ENCODE results near the gene NFATC2IP.

Gene NFATC2IP

DNA sequence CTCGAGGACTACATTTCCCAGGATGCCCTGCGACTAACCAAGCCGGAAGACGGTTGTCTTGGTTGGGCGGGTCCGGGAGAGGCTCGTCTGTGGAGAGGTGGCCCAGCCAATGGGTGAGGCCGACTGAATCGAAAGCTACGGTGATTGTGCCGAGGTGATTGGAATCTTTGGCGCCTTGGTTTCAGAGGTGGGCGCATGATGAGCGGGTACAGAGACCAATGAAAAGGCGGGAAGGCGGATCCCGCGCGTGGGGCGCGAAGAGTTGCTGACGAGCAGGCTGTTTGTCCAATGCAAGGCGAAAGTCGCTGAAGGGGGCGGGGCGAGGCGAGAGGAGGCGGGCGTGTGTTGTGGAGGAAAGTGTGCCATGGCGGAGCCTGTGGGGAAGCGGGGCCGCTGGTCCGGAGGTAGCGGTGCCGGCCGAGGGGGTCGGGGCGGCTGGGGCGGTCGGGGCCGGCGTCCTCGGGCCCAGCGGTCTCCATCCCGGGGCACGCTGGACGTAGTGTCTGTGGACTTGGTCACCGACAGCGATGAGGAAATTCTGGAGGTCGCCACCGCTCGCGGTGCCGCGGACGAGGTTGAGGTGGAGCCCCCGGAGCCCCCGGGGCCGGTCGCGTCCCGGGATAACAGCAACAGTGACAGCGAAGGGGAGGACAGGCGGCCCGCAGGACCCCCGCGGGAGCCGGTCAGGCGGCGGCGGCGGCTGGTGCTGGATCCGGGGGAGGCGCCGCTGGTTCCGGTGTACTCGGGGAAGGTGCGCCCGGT lies at the start of gene NFATC2IP:
NFATC2IP (plus strand) TSS at position 290 of the 762 bp plus-strand sequence; CDS start at position 365, 75 bp downstream.
- Histone ChIP-seq H3K9ac (ENCODE audit: low read length) (peak within 1 kb of the TSS; percentile 62), H3K36me3 (ENCODE audit: control insufficient read depth, insufficient read depth, low read length) (peaks cover 15% of the 10 kb centered on the region), H3K27me3 (ENCODE audit: control insufficient read depth, insufficient read depth, low read length) (no peaks in the 10 kb centered on the region), H3K4me3 (ENCODE audit: low read length) (peak within 1 kb of the TSS; percentile 86), H3K27ac (ENCODE audit: low read depth, low read length) (peak within 1 kb of the TSS; percentile 78), H3K4me1 (ENCODE audit: control insufficient read depth, insufficient read depth, low read length) (peaks cover 9% of the 10 kb centered on the region)

DNA sequence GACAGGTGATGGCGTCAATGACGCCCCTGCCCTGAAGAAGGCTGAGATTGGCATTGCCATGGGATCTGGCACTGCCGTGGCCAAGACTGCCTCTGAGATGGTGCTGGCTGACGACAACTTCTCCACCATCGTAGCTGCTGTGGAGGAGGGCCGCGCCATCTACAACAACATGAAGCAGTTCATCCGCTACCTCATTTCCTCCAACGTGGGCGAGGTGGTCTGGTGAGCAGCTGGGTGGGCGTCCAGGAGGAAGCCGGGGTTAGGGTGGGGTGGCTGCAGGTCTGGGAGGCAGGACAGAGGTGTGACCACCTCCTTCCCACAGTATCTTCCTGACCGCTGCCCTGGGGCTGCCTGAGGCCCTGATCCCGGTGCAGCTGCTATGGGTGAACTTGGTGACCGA lies 48.9 kb upstream of the NFATC2IP start:
- Histone ChIP-seq H3K4me3 (ENCODE audit: low read length) (no peak overlapping the region), H3K9ac (ENCODE audit: low read length) (no peak overlapping the region), H3K4me1 (ENCODE audit: control insufficient read depth, insufficient read depth, low read length) (no peaks in the 10 kb centered on the region), H3K27ac (ENCODE audit: low read depth, low read length) (no peak overlapping the region), H3K36me3 (ENCODE audit: control insufficient read depth, insufficient read depth, low read length) (peaks cover 4% of the 10 kb centered on the region), H3K27me3 (ENCODE audit: control insufficient read depth, insufficient read depth, low read length) (no peaks in the 10 kb centered on the region)

DNA sequence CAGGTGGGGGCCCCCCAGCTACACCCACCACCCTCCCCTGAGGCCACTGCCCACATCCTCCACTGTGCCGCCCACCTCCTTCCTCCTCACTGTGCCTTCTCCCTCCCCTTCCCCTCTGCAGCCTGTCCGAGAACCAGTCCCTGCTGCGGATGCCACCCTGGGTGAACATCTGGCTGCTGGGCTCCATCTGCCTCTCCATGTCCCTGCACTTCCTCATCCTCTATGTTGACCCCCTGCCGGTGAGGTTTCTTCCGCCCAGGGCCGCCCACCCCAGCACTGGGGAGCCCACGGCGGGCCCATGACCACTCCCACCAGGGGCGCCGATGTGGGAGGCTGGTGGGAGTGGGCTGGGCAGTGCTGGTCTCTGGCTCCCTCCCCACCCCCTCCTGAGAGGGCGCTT lies 47.8 kb upstream of the NFATC2IP start:
- Histone ChIP-seq H3K4me3 (ENCODE audit: low read length) (no peak overlapping the region), H3K4me1 (ENCODE audit: control insufficient read depth, insufficient read depth, low read length) (no peaks in the 10 kb centered on the region), H3K27me3 (ENCODE audit: control insufficient read depth, insufficient read depth, low read length) (no peaks in the 10 kb centered on the region), H3K36me3 (ENCODE audit: control insufficient read depth, insufficient read depth, low read length) (peaks cover 4% of the 10 kb centered on the region), H3K27ac (ENCODE audit: low read depth, low read length) (no peak overlapping the region), H3K9ac (ENCODE audit: low read length) (no peak overlapping the region)

DNA sequence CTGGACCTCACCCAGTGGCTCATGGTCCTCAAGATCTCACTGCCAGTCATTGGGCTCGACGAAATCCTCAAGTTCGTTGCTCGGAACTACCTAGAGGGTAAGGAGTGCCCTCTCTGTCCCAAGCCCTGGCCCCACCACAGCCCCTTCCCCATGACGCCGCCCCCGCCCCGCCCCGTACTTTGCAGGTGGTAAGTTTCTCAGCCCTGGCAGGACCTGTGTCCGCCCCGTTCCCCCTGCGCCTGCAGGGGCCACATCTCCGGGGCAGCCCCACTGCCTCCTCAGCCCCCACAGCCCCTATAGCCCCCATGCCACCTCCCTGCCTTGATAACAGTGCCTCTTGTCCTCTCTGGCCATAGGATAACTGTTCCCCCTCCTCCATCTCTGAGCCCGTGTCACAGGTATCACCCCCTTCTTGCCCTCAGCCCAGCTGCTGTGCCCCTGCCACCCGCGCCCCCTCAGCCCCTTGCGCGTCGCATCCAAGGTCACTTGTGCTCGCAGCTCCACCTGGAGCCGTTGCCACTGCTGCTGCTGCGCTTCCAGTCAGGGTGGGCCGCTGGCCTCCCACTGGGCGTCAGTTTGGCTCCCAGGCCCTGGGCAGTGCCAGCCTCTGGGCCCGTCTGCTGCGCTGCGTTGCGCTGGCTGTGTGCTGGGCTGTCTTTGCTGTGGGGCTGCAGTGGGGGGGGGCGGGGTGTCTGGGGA lies 47.2 kb upstream of the NFATC2IP start:
- no peaks in the 10 kb centered on the region for H3K4me1 ChIP-seq (ENCODE audit: control insufficient read depth, insufficient read depth, low read length)
- no peak overlapping the region for H3K4me3 ChIP-seq (ENCODE audit: low read length)
- no peak overlapping the region for H3K9ac ChIP-seq (ENCODE audit: low read length)
- peaks cover 7% of the 10 kb centered on the region for H3K36me3 ChIP-seq (ENCODE audit: control insufficient read depth, insufficient read depth, low read length)
- no peaks in the 10 kb centered on the region for H3K27me3 ChIP-seq (ENCODE audit: control insufficient read depth, insufficient read depth, low read length)
- H3K27ac ChIP-seq (ENCODE audit: low read depth, low read length), result no peak overlapping the region

DNA sequence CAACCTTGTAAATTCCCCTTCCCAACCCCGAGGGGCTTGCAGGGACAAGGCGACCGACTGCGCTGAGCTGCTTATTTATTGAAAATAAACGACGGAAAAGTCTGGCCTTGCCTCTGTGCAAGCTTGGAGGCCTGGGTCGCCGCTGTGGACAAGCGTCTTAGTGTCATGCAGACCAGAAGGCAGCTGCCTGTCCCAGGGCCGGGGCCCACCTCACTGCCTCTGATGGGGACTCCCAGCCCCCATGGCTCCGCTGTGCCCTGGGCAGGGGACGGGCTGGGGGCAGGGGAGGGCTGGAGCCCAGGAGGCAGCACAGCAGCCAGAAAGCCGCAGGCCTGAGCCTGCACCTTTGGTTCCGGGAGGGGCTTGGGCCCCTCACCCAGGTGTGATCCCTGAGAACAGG lies 46.4 kb upstream of the NFATC2IP start:
- no peak overlapping the region for H3K4me3 ChIP-seq (ENCODE audit: low read length)
- no peak overlapping the region for H3K9ac ChIP-seq (ENCODE audit: low read length)
- peaks cover 10% of the 10 kb centered on the region for H3K36me3 ChIP-seq (ENCODE audit: control insufficient read depth, insufficient read depth, low read length)

DNA sequence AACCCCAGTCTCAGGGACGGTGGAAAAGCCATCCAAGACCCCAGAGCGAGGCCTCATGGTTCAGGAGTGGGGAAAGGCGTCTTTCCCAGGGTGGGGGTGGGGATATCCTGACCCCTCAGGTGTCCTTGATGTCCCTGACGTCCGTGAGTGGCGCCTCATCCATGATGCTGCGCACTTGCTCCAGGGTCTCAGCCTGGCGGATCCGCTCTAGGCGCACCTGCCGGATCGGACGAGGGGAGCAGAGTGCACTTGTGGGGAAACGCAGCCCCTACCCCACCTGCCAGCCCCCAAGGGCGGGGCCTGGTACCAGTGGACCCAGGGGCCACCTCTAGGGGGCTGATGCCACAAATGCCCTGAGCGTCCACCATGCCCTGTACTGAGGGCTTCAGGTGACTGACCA lies 45.9 kb upstream of the NFATC2IP start:
- Histone ChIP-seq H3K27ac (ENCODE audit: low read depth, low read length) (no peak overlapping the region), H3K4me1 (ENCODE audit: control insufficient read depth, insufficient read depth, low read length) (no peaks in the 10 kb centered on the region), H3K4me3 (ENCODE audit: low read length) (no peak overlapping the region), H3K36me3 (ENCODE audit: control insufficient read depth, insufficient read depth, low read length) (peaks cover 10% of the 10 kb centered on the region), H3K27me3 (ENCODE audit: control insufficient read depth, insufficient read depth, low read length) (no peaks in the 10 kb centered on the region), H3K9ac (ENCODE audit: low read length) (no peak overlapping the region)

More for the DNA sequence above, 46.4 kb upstream of the NFATC2IP start:
- Histone ChIP-seq H3K27ac (ENCODE audit: low read depth, low read length) (no peak overlapping the region), H3K4me1 (ENCODE audit: control insufficient read depth, insufficient read depth, low read length) (no peaks in the 10 kb centered on the region), H3K27me3 (ENCODE audit: control insufficient read depth, insufficient read depth, low read length) (no peaks in the 10 kb centered on the region)

DNA sequence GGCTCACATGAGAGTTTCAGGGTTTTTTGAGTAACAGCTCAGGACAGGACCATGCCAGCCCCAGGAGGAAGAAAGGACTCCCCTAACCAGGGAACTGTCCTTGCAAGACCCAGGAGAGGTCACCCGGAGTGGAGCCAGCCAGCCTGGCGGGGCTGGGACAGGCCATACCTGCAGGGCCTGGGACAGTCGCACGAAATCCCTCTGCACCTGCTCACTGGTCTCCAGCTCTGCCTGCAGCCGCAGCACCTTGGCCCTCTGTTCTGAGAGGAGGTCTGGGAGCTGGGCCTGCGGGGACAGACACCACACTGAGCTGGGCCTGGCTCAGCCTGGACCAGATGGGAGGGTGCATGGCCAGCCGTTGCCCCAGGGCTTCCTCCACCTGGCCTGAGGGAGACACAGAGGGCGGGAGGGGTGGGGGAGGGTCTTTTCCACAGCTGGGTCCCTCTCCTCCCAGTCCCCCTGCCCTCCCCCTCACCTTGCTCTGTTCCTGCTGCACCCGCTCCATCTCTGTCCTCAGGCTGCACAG lies 45.4 kb upstream of the NFATC2IP start:
- Histone ChIP-seq H3K27ac (ENCODE audit: low read depth, low read length) (no peak overlapping the region), H3K36me3 (ENCODE audit: control insufficient read depth, insufficient read depth, low read length) (peaks cover 10% of the 10 kb centered on the region)

DNA sequence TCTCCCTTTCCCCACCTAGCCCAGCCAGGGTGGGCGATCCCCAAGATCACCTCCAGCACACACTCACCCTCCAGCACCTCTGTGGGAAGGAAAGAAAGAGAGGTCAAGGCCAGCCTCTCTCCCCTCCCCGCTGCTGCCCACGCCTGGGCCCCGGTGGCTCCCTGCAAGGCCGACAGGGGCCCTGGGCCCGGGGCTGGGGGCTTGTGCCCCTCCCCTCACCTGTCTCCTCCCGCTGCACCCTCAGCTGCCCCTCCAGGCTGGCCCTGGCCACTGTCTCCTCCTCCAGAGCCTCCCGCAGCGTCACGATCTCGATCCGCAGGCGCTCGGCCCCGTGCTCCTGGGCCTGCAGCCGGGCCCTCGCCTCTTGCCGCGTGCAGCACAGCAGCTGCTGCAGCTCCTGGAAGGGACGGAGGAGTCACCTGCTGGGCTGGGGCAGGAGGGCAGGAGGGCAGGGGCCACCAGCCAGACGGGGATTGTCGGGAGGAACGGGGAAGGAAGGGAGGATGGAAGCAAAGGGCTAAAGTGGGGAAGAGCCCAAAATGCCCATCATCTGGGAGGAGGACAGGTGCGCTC lies 44.9 kb upstream of the NFATC2IP start:
- H3K4me3 ChIP-seq (ENCODE audit: low read length), result no peak overlapping the region
- no peaks in the 10 kb centered on the region for H3K4me1 ChIP-seq (ENCODE audit: control insufficient read depth, insufficient read depth, low read length)
- H3K9ac ChIP-seq (ENCODE audit: low read length), result no peak overlapping the region
- no peak overlapping the region for H3K27ac ChIP-seq (ENCODE audit: low read depth, low read length)
- H3K27me3 ChIP-seq (ENCODE audit: control insufficient read depth, insufficient read depth, low read length), result no peaks in the 10 kb centered on the region
- H3K36me3 ChIP-seq (ENCODE audit: control insufficient read depth, insufficient read depth, low read length), result peaks cover 10% of the 10 kb centered on the region

More for the DNA sequence above, 45.4 kb upstream of the NFATC2IP start:
- H3K27me3 ChIP-seq (ENCODE audit: control insufficient read depth, insufficient read depth, low read length), result no peaks in the 10 kb centered on the region
- no peaks in the 10 kb centered on the region for H3K4me1 ChIP-seq (ENCODE audit: control insufficient read depth, insufficient read depth, low read length)
- no peak overlapping the region for H3K4me3 ChIP-seq (ENCODE audit: low read length)
- H3K9ac ChIP-seq (ENCODE audit: low read length), result no peak overlapping the region

DNA sequence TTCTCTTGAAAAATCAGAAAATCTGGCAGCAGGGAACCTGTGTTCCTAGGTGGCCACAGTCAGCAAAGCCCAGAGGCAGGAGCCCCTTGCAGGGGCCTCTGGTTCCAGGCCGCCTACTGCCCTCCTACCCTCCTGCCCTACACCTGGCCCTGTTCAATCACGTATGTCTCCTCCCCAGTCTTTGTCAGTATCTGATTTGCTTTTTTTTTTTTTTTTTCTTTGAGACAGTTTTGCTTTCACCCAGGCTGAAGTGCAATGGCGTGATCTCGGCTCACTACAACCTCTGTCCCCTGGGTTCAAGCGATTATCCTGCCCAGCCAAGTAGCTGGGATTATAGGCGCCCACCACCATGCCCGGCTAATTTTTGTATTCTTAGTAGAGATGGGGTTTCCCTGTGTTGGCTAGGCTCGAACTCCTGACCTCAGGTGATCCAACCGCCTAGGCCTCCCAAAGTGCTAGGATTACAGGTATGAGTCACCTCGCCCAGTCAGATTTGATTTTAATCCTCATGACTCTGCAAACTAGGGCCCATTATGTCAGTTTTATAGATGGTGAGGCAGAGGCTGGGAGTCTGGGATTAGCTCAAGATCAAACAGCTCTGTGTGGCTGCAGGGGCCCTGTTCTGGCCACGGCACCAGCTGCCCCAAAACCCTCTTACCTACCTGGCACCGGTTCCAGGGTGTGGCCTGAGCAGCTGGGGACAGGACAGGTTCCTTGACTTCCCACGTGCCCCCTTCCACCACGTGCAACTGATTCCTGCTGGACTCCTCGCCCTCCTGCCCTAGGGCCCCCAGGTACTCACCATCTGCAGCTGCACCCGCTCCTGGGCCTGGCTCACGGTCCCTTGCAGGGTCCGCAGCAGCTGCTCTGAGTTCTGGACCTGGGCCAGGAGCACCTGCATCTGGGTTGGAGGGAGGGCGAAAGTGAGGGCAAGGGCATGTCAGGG lies 40.4 kb upstream of the NFATC2IP start:
- H3K36me3 ChIP-seq (ENCODE audit: control insufficient read depth, insufficient read depth, low read length), result peaks cover 10% of the 10 kb centered on the region
- no peak overlapping the region for H3K9ac ChIP-seq (ENCODE audit: low read length)

DNA sequence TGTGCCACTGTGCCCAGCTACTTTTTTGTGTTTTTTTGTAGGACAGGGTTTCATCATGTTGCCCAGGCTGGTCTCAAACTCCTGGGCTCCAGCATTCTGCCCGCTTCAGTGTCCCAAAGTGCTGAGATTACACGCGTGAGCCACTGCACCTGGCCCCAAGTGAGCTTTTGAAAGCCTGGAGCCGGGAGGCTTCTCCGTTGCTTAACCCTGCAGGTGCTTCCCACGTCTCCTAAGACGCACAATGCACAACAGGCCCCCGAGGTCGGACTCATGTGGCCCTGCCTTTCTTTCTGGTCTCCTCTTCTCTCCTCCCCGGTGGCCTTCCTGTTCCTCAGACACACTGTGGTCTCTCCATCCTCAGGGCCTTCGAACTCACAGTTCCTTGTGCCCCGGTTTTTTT lies 38.2 kb upstream of the NFATC2IP start:
- Histone ChIP-seq H3K36me3 (ENCODE audit: control insufficient read depth, insufficient read depth, low read length) (peaks cover 11% of the 10 kb centered on the region), H3K27ac (ENCODE audit: low read depth, low read length) (no peak overlapping the region), H3K9ac (ENCODE audit: low read length) (no peak overlapping the region)

More for the DNA sequence above, 40.4 kb upstream of the NFATC2IP start:
- Histone ChIP-seq H3K4me1 (ENCODE audit: control insufficient read depth, insufficient read depth, low read length) (no peaks in the 10 kb centered on the region), H3K27ac (ENCODE audit: low read depth, low read length) (no peak overlapping the region), H3K4me3 (ENCODE audit: low read length) (no peak overlapping the region), H3K27me3 (ENCODE audit: control insufficient read depth, insufficient read depth, low read length) (no peaks in the 10 kb centered on the region)

DNA sequence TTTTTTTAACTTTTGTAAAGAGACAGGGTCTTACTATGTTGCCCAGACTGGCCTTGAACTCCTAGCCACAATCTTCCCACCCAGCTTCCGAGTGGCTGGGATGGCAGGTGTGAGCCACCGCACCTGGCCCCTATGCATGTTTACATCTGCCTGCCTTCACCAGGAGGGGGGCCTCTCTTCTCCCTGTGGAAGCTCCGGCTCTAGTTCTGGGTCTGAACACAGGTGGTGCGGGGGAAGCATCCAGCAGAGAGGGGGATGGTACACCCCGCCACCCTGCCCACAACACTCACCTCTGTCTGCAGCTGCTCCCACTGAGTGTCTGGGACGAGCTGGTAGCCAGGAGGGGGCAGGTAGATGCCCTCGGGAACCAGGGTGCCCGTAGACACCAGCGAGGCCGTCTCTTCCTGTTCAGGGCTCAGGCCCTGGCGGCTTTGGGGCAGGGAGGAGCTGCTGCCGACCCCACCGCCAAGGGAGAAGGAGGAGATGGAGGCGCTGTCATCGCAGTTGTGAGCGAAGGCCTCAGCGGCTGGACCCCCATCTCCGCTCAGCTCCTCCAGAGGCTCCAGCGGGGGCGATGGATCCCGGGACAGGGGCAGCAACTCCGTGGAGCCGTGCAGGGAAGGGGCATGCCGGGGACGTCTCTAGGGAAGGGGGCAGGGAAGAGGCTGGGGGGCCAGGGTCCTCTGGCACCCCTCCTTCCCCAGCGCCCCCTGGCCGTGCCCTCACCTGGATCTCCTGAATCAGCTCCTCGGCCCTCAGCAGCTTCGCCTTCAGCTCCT lies 36.6 kb upstream of the NFATC2IP start:
- Histone ChIP-seq H3K27me3 (ENCODE audit: control insufficient read depth, insufficient read depth, low read length) (no peaks in the 10 kb centered on the region), H3K4me1 (ENCODE audit: control insufficient read depth, insufficient read depth, low read length) (no peaks in the 10 kb centered on the region), H3K36me3 (ENCODE audit: control insufficient read depth, insufficient read depth, low read length) (peaks cover 10% of the 10 kb centered on the region), H3K27ac (ENCODE audit: low read depth, low read length) (no peak overlapping the region), H3K4me3 (ENCODE audit: low read length) (no peak overlapping the region), H3K9ac (ENCODE audit: low read length) (no peak overlapping the region)

More for the DNA sequence above, 38.2 kb upstream of the NFATC2IP start:
- Histone ChIP-seq H3K4me3 (ENCODE audit: low read length) (no peak overlapping the region), H3K4me1 (ENCODE audit: control insufficient read depth, insufficient read depth, low read length) (no peaks in the 10 kb centered on the region), H3K27me3 (ENCODE audit: control insufficient read depth, insufficient read depth, low read length) (no peaks in the 10 kb centered on the region)

Measured in rectal smooth muscle tissue (tissue), 1 donor.